Esophagus muscularis mucosa (tissue), 4 donors: ENCODE results near the gene MRM2. TPM values are rescaled to one million over a fixed set of nuclear protein-coding genes. Genes with fewer than 3 reads are reported as not detected.

Experiments
- DNase-seq: peaks from one replicate; pipeline ENCODE4 v3.0.0-alpha.2; 2017; ENCODE audit errors: extremely low spot score
- H3K27ac ChIP-seq, 4 donors: fragments of 200-600 bp; sonication (generic); replicated peaks in 1 of 4; 1 replicate in 3 of 4; 2 replicates in 1 of 4; pipeline ENCODE4 v1.5.1; 2016 to 2019; ENCODE audit warnings: mild to moderate bottlenecking in 1 of 4
- H3K27me3 ChIP-seq, 4 donors: fragments of 200-600 bp; sonication (generic); one replicate each; pipeline versions ENCODE4 v1.5.1 to v1.6.0; 2016 to 2019
- H3K36me3 ChIP-seq, 4 donors: fragments of 200-600 bp; sonication (generic); one replicate each; pipeline ENCODE4 v1.5.1; 2016 to 2019
- H3K4me1 ChIP-seq, 4 donors: fragments of 200-600 bp; sonication (generic); one replicate each; pipeline ENCODE4 v1.5.1; 2016 to 2019
- H3K4me3 ChIP-seq, 4 donors: fragments of 200-600 bp; sonication (generic); 1 replicate in 2 of 4; 2 replicates in 2 of 4; pipeline ENCODE4 v1.5.1; 2016 to 2019; ENCODE audit warnings: mild to moderate bottlenecking in 4 of 4, moderate library complexity in 1 of 4
- H3K9me3 ChIP-seq, 4 donors: fragments of 200-600 bp; sonication (generic); 1 replicate in 3 of 4; 2 replicates in 1 of 4; pipeline ENCODE4 v1.5.1; 2016 to 2019
- EP300 ChIP-seq: sonication (generic); formaldehyde crosslinking; IDR thresholded peaks from one replicate; pipeline ENCODE4 v1.6.1; 2017; ENCODE audit warnings: antibody characterized with exemption
- POLR2A ChIP-seq: fragments of 450-650 bp; IDR thresholded peaks from one replicate; pipeline ENCODE4 v1.6.1; 2017; ENCODE audit warnings: antibody characterized with exemption, moderate library complexity, mild to moderate bottlenecking, low read depth
- POLR2AphosphoS5 ChIP-seq, 2 donors: sonication (generic); formaldehyde crosslinking; IDR thresholded peaks; one replicate each; pipeline ENCODE4 v1.6.1; 2017; ENCODE audit warnings: antibody characterized with exemption in 2 of 2
- WGBS: methylation state at CpG from one replicate; pipeline ENCODE4 v1.1.5; 2018; 5-methylcytosine and 5-hydroxymethylcytosine counted together
- intact Hi-C: fragments of 100-400 bp; cut with DNase I; formaldehyde crosslinking; loops from one replicate; pipeline ENCODE4 v1.15.1; 2023
- total RNA-seq, 4 donors: library from RNA; depleted of rRNA; stranded (reverse); fragments of >200 nt; gene quantifications; one replicate each; pipeline versions ENCODE4 v1.1.0 to v1.2.1, GENCODE V29; 2016
- TF ChIP-seq, protein P1 (sequence below), 3 experiments: fragments of 200-600 bp in 2 of 3; fragments of 450-650 bp in 1 of 3; sonication (generic) in 2 of 3; IDR thresholded peaks; one replicate each; pipeline ENCODE4 v1.5.1; 2017 to 2019; ENCODE audit warnings: antibody characterized with exemption in 3 of 3, mild to moderate bottlenecking in 2 of 3, moderate library complexity in 1 of 3

Gene MRM2
- total RNA-seq, 4 donors from 2014 or later = 13.3 to 20.3 (median 16.5) TPM

DNA sequence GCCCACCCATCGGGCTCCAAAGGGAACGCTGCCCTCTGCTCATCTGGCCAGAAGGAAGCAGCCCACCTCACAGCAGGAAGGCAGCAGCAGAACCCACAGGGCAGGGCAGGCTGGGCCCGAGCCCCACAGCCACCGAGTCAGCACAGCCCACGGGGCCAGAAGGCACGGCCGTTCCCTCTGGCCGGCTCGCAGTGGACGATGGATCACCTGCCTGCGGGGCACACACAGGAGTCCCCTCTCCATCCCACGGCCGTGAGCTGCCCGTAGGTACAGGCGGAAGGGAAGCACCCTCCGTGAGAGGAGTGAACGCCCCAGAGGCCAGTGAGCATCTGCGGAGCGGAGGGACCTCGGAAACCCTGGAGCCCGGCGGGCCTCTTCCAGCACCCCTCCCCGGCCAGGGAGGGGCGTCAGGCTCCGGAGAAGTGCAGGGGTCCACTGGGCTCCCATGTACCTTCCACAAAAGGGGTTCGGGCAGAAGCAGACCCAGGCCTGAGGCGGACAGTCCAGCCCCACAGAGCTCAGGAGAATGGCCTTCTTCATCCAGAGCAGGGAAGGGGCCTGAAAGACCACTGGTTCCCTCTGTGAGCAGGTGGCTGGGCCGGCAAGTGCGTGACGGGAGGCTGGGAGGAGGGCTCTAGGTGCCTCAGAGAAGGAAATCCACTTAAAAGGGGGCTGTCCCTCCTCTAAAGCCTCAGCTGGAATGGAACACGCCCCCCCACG lies 11.7 kb upstream of the MRM2 start:
- Histone ChIP-seq H3K27ac (no peak overlapping the region), H3K36me3 (peaks cover 16 to 65% (median 42%) of the 10 kb centered on the region in 4 donors), H3K9me3 (no peaks in the 10 kb centered on the region), H3K4me3 (no peak overlapping the region), H3K27me3 (no peaks in the 10 kb centered on the region), H3K4me1 (peaks cover 4 to 12% (median 8%) of the 10 kb centered on the region in 4 donors)
- no peak for DNase-seq
- 91% methylated on average over 13 of the region's 32 CpGs for WGBS
- TF ChIP-seq POLR2AphosphoS5 (IDR thresholded peaks at IDR 0.05) (no peak), POLR2A (no peak), EP300 (no peak)
- TF ChIP-seq, protein P1, sequence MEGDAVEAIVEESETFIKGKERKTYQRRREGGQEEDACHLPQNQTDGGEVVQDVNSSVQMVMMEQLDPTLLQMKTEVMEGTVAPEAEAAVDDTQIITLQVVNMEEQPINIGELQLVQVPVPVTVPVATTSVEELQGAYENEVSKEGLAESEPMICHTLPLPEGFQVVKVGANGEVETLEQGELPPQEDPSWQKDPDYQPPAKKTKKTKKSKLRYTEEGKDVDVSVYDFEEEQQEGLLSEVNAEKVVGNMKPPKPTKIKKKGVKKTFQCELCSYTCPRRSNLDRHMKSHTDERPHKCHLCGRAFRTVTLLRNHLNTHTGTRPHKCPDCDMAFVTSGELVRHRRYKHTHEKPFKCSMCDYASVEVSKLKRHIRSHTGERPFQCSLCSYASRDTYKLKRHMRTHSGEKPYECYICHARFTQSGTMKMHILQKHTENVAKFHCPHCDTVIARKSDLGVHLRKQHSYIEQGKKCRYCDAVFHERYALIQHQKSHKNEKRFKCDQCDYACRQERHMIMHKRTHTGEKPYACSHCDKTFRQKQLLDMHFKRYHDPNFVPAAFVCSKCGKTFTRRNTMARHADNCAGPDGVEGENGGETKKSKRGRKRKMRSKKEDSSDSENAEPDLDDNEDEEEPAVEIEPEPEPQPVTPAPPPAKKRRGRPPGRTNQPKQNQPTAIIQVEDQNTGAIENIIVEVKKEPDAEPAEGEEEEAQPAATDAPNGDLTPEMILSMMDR (IDR thresholded peaks at IDR 0.05) = no peak
- intact Hi-C loops = no loop called here

DNA sequence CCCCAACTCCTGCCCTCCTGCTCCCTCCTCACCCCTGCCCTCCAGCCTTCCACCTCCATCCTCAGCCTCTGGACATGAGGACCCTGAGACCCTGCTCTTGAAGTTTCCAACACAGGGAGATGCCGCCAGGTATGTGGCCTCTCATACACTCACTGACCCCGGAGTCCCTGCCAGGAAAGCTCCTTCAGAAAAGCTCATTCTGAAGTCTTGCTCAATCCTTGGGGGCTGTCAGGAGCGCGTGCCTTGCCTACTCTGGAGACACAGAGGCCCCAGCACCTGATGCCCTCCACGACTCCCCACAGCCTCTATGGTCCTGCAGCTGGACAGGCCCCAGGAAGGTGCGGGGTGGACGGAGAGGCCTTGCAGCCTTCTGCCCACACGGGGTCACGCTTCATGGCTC lies 11.0 kb upstream of the MRM2 start:
- Histone ChIP-seq H3K9me3 (no peaks in the 10 kb centered on the region), H3K4me1 (peaks cover 6 to 15% (median 11%) of the 10 kb centered on the region in 4 donors), H3K27ac (no peak overlapping the region), H3K27me3 (no peaks in the 10 kb centered on the region), H3K4me3 (no peak overlapping the region), H3K36me3 (peaks cover 16 to 58% (median 39%) of the 10 kb centered on the region in 4 donors)
- intact Hi-C loops = no loop called here
- TF ChIP-seq POLR2AphosphoS5 (IDR thresholded peaks at IDR 0.05) = no peak
- no peak for TF ChIP-seq EP300
- 88% methylated on average over 9 of the region's 9 CpGs for WGBS
- no peak for DNase-seq

DNA sequence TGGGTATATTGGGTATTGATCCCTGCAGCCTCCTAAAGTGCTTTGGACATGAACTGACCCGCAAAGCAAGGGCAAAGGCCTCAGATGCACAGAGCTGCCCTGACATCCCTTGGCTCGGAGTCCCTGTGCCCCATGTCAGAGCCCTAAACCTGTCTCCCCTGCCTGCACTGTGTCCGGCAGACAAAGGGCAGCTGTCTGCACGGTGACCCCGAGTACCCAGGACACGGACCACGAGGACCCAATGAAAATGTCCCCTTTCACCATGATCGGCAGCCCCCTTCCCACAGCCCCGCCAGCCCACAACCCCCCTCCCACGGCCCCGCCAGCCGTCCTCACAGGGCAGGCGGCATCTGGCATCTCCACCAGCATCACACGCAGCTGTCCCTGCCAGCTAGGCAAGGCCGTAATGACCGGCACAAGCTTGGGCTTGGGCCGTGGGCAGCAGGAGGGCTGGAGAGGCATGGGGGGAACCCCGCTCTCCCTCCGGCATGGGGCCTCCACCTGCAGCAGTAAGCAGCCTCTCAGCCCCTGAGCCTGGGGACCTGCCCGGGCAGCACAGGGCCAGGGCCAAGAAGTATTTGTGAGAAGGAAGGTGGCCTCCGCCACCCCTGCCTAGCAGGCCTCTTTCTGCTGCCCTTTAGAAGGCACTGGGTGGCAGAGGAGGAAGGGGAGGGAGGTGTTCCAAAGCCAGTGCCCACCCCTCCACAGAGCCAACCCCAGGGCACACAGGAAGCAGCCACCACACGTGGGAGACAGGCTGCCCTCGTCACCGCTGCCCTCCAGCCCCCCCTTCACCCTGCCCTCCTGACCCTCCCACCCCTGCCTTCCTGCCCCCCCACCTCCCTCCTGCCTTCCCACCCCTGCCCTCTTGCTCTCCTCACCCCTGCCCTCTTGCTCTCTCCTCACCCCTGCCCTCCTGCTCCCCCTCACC lies 10.1 kb upstream of the MRM2 start:
- Histone ChIP-seq H3K36me3 (peaks cover 13 to 51% (median 34%) of the 10 kb centered on the region in 4 donors), H3K4me3 (no peak overlapping the region), H3K4me1 (peaks cover 6 to 15% (median 11%) of the 10 kb centered on the region in 4 donors), H3K27ac (no peak overlapping the region), H3K27me3 (no peaks in the 10 kb centered on the region), H3K9me3 (no peaks in the 10 kb centered on the region)
- DNase-seq = no peak
- intact Hi-C loops = no loop called here
- TF ChIP-seq POLR2A (no peak), EP300 (no peak), POLR2AphosphoS5 (IDR thresholded peaks at IDR 0.05) (no peak)
- TF ChIP-seq, protein P1 (IDR thresholded peaks at IDR 0.05) = no peak
- 83% methylated on average over 22 of the region's 24 CpGs for WGBS

DNA sequence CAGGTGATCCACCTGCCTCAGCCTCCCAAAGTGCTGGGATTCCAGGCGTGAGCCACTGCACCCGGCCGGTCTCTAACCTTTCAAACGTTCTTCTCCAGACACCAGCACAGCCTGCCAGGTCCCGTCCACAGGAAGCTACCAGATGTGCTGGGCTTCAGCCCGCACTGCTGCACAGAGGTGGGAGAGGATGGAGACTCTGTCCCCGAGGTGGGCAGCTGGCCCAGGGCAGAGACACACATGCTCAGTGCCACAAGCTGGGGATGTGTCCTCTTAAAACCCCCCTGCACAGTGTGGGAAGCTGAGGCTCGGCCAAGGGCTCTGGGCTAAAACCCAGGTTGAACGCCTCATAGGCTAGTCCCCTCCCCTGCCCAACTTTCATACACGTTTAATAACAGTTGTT lies 9.4 kb upstream of the MRM2 start:
- WGBS = 62% methylated on average over 8 of the region's 10 CpGs
- no peaks in the 10 kb centered on the region for H3K9me3 ChIP-seq
- intact Hi-C loops = no loop called here
- no peak overlapping the region for H3K27ac ChIP-seq
- TF ChIP-seq EP300 (no peak), POLR2A (no peak), POLR2AphosphoS5 (IDR thresholded peaks at IDR 0.05) (no peak)
- TF ChIP-seq, protein P1 (IDR thresholded peaks at IDR 0.05) = no peak
- no peak for DNase-seq
- peaks cover 6 to 44% (median 27%) of the 10 kb centered on the region in 4 donors for H3K36me3 ChIP-seq
- H3K27me3 ChIP-seq = no peaks in the 10 kb centered on the region
- H3K4me3 ChIP-seq = no peak overlapping the region
- H3K4me1 ChIP-seq = peaks cover 6 to 15% (median 11%) of the 10 kb centered on the region in 4 donors
